22Rv1 (cell line): ENCODE data around the gene PRAC1.

Source experiments
- CTCF ChIP-seq: fragments of 450-650 bp; IDR thresholded peaks from 2 replicates; pipeline ENCODE4 v1.5.1; 2017; ENCODE audit warnings: mild to moderate bottlenecking
- ZFX ChIP-seq: fragments of 450-650 bp; IDR thresholded peaks from 2 replicates; pipeline ENCODE4 v1.6.1; 2017; ENCODE audit warnings: antibody characterized with exemption, borderline replicate concordance

DNA sequence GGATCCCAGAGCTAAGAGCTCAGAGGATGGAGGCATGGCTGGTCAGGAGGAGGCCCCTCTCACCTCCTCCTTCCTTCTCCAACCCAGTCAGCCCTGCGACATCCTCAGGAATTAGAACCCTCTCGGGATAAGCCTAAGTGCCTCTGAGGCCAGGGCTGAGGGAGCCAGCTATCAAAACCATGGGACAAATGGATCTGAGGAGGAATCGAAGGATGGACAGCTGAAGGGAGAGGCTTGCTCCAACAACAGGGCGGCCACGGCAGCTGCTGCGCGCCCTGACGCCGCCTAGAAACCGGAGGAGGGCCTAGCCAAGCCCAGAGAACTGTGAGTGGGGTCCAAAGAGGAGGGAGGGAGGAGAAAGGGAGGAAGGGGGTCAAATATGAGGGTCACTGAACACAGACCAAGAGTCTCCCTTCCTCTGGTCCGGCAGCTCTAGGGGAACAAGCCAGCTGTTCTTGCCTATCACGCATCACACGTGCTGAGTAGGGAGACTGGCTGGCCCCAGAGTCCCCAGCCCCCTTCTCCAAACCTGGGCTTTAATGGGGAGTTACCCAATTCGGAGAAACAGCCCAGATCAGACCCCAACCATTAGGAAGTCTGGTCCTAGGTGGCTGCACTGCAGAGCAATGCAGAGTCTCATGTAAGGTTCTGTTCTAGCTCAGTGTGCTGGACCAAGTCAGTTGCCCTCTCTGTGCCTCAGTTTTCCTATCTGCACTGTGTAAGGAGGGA, 12.2 kb upstream of the PRAC1 start:
- no peak for TF ChIP-seq CTCF
- no peak for TF ChIP-seq ZFX
